Measurements from ENCODE around the gene CSRNP3. TPM values are rescaled to one million over a fixed set of nuclear protein-coding genes. Genes with fewer than 3 reads are reported as not detected.

CSRNP3 gene
- total and polyA plus RNA-seq, 2 donors from 2014 or later = 3.3 to 6.4 TPM

- intact Hi-C loops (cut with DNase I) = no loop called here
- no peaks in the 10 kb centered on the region for H3K27me3 ChIP-seq (ENCODE audit: control insufficient read depth, insufficient read depth, low read length)
- H3K36me3 ChIP-seq (ENCODE audit: control insufficient read depth in 2 of 3, insufficient read depth in 3 of 3, low read length in 3 of 3) = no peaks in the 10 kb centered on the region
- no peak overlapping the region for H3K9ac ChIP-seq (ENCODE audit: low read length in 3 of 3)
- H3K4me1 ChIP-seq (ENCODE audit: control insufficient read depth in 2 of 3, insufficient read depth in 2 of 3, low read depth in 1 of 3, low read length in 3 of 3) = peaks cover 0 to 2% (median 0%) of the 10 kb centered on the region in 3 donors
- no peak overlapping the region for H3K4me3 ChIP-seq (ENCODE audit: low read length in 3 of 3)
- TF ChIP-seq, protein P1, sequence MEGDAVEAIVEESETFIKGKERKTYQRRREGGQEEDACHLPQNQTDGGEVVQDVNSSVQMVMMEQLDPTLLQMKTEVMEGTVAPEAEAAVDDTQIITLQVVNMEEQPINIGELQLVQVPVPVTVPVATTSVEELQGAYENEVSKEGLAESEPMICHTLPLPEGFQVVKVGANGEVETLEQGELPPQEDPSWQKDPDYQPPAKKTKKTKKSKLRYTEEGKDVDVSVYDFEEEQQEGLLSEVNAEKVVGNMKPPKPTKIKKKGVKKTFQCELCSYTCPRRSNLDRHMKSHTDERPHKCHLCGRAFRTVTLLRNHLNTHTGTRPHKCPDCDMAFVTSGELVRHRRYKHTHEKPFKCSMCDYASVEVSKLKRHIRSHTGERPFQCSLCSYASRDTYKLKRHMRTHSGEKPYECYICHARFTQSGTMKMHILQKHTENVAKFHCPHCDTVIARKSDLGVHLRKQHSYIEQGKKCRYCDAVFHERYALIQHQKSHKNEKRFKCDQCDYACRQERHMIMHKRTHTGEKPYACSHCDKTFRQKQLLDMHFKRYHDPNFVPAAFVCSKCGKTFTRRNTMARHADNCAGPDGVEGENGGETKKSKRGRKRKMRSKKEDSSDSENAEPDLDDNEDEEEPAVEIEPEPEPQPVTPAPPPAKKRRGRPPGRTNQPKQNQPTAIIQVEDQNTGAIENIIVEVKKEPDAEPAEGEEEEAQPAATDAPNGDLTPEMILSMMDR (IDR thresholded peaks at IDR 0.05; ENCODE audit: borderline replicate concordance, extremely low read depth, insufficient read depth) = no peak
- no peak overlapping the region for H3K27ac ChIP-seq (ENCODE audit: low read depth in 2 of 2, low read length in 2 of 2)
- no peaks in the 10 kb centered on the region for H3K9me3 ChIP-seq (ENCODE audit: control insufficient read depth in 2 of 3, insufficient read depth in 1 of 3, low read length in 3 of 3)
- FAIRE-seq = no peak
- no peak for DNase-seq
Observed at GRCh38 chr2:165700531-165700930, 231.0 kb downstream of the CSRNP3 start.

GRCh38 chr2:165701147-165701546 is 231.6 kb downstream of the CSRNP3 start:
- Histone ChIP-seq H3K27me3 (ENCODE audit: control insufficient read depth, insufficient read depth, low read length) (no peaks in the 10 kb centered on the region), H3K4me1 (ENCODE audit: control insufficient read depth in 2 of 3, insufficient read depth in 2 of 3, low read depth in 1 of 3, low read length in 3 of 3) (peaks cover 0 to 2% (median 0%) of the 10 kb centered on the region in 3 donors), H3K9me3 (ENCODE audit: control insufficient read depth in 2 of 3, insufficient read depth in 1 of 3, low read length in 3 of 3) (no peaks in the 10 kb centered on the region), H3K4me3 (ENCODE audit: low read length in 3 of 3) (no peak overlapping the region), H3K27ac (ENCODE audit: low read depth in 2 of 2, low read length in 2 of 2) (no peak overlapping the region), H3K36me3 (ENCODE audit: control insufficient read depth in 2 of 3, insufficient read depth in 3 of 3, low read length in 3 of 3) (no peaks in the 10 kb centered on the region), H3K9ac (ENCODE audit: low read length in 3 of 3) (no peak overlapping the region)
- DNase-seq (no peak), FAIRE-seq (no peak)
- TF ChIP-seq, protein P1 (IDR thresholded peaks at IDR 0.05; ENCODE audit: borderline replicate concordance, extremely low read depth, insufficient read depth) = no peak
- intact Hi-C loops (cut with DNase I) = no loop called here

- Histone ChIP-seq H3K9ac (ENCODE audit: low read length in 3 of 3) (no peak overlapping the region), H3K4me3 (ENCODE audit: low read length in 3 of 3) (no peak overlapping the region), H3K27ac (ENCODE audit: low read depth in 2 of 2, low read length in 2 of 2) (no peak overlapping the region), H3K36me3 (ENCODE audit: control insufficient read depth in 2 of 3, insufficient read depth in 3 of 3, low read length in 3 of 3) (no peaks in the 10 kb centered on the region), H3K27me3 (ENCODE audit: control insufficient read depth, insufficient read depth, low read length) (no peaks in the 10 kb centered on the region), H3K4me1 (ENCODE audit: control insufficient read depth in 2 of 3, insufficient read depth in 2 of 3, low read depth in 1 of 3, low read length in 3 of 3) (no peaks in the 10 kb centered on the region), H3K9me3 (ENCODE audit: control insufficient read depth in 2 of 3, insufficient read depth in 1 of 3, low read length in 3 of 3) (no peaks in the 10 kb centered on the region)
- intact Hi-C loops (cut with DNase I) = no loop called here
- TF ChIP-seq, protein P1 (IDR thresholded peaks at IDR 0.05; ENCODE audit: borderline replicate concordance, extremely low read depth, insufficient read depth) = no peak
- DNase-seq = no peak
- no peak for FAIRE-seq
Observed at GRCh38 chr2:165706960-165707487, 237.5 kb downstream of the CSRNP3 start.

DNA sequence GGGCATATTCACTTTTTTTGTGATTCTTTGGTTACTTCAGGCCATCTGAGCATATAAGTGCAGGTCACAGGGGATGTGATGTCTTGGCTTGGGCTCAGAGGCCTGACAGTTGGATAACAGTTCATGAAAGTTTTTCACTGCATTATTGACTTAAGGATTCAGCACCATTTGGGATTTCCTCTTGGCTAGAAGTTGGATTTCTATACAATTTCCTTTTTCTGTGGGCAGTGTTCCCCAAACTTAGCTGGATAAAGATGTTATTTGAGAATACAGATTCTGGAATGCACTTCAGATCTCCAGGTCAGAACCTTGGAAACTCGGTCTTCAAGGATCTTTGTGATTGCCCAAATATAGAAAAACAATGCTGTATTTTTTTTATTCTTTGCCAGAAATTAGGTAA is 246.6 kb downstream of the CSRNP3 start:
- no peak for FAIRE-seq
- no peaks in the 10 kb centered on the region for H3K9me3 ChIP-seq (ENCODE audit: control insufficient read depth in 2 of 3, insufficient read depth in 1 of 3, low read length in 3 of 3)
- intact Hi-C loops (cut with DNase I) = loop anchor here (10.0 kb wide), 1 partner anchor 381 kb away; no protein-coding TSS in a partner anchor

More for the DNA sequence above, 246.6 kb downstream of the CSRNP3 start:
- TF ChIP-seq, protein P1 (IDR thresholded peaks at IDR 0.05; ENCODE audit: borderline replicate concordance, extremely low read depth, insufficient read depth) = no peak
- DNase-seq = no peak
- Histone ChIP-seq H3K9ac (ENCODE audit: low read length in 3 of 3) (no peak overlapping the region), H3K27ac (ENCODE audit: low read depth in 2 of 2, low read length in 2 of 2) (no peak overlapping the region), H3K4me1 (ENCODE audit: control insufficient read depth in 2 of 3, insufficient read depth in 2 of 3, low read depth in 1 of 3, low read length in 3 of 3) (no peaks in the 10 kb centered on the region), H3K27me3 (ENCODE audit: control insufficient read depth, insufficient read depth, low read length) (no peaks in the 10 kb centered on the region), H3K36me3 (ENCODE audit: control insufficient read depth in 2 of 3, insufficient read depth in 3 of 3, low read length in 3 of 3) (no peaks in the 10 kb centered on the region), H3K4me3 (ENCODE audit: low read length in 3 of 3) (no peak overlapping the region)
